Heart left ventricle (tissue), 16 donors: Measurements from ENCODE around the gene MEIS2. TPM values are rescaled to one million over a fixed set of nuclear protein-coding genes. Genes with fewer than 3 reads are reported as not detected.

ENCODE experiments used
- ATAC-seq, 4 donors: fragments of 200-7000 bp; cut with Tn5 transposase; one replicate each; pipeline ENCODE4 v1.9.1; 2020 to 2022; ENCODE audit warnings: moderate library complexity in 4 of 4, mild to moderate bottlenecking in 3 of 4, moderate number of reproducible peaks in 1 of 4
- DNase-seq, 5 donors: peaks; one replicate each; pipeline ENCODE4 v3.0.0-alpha.2; 2020
- H3K27ac ChIP-seq, 12 donors: fragments of 200-600 bp; sonication (generic) in 4 of 12; one replicate each; pipeline versions ENCODE4 v1.5.0 to v1.8.0; 2016 to 2022; ENCODE audit warnings: mild to moderate bottlenecking in 2 of 12
- H3K27me3 ChIP-seq, 9 donors: fragments of 200-600 bp; sonication (generic) in 2 of 9; one replicate each; pipeline versions ENCODE4 v1.5.1 to v1.8.0; 2016 to 2022; ENCODE audit warnings: mild to moderate bottlenecking in 3 of 9
- H3K36me3 ChIP-seq, 9 donors: fragments of 200-600 bp; sonication (generic) in 2 of 9; one replicate each; pipeline versions ENCODE4 v1.5.0 to v1.8.0; 2018 to 2022; ENCODE audit warnings: mild to moderate bottlenecking in 2 of 9
- H3K4me1 ChIP-seq, 12 donors: fragments of 200-600 bp; sonication (generic) in 4 of 12; one replicate each; pipeline versions ENCODE4 v1.5.0 to v1.8.0; 2016 to 2022; ENCODE audit warnings: mild to moderate bottlenecking in 3 of 12
- H3K4me3 ChIP-seq, 12 donors: fragments of 200-600 bp; sonication (generic) in 4 of 12; one replicate each; pipeline versions ENCODE4 v1.5.0 to v1.8.0; 2017 to 2022; ENCODE audit warnings: mild to moderate bottlenecking in 9 of 12, moderate library complexity in 4 of 12
- H3K9me3 ChIP-seq, 12 donors: fragments of 200-600 bp; sonication (generic) in 4 of 12; one replicate each; pipeline versions ENCODE4 v1.5.0 to v1.8.0; 2016 to 2022; ENCODE audit warnings: mild to moderate bottlenecking in 1 of 12
- POLR2A ChIP-seq, 2 donors: fragments of 450-650 bp; IDR thresholded peaks; one replicate each; pipeline ENCODE4 v1.6.1; 2017; ENCODE audit warnings: antibody characterized with exemption in 2 of 2, mild to moderate bottlenecking in 2 of 2, moderate library complexity in 2 of 2
- WGBS, 4 donors: extraction: QIAGEN DNeasy Blood & Tissue Kit in 2 of 4; methylation state at CpG; one replicate each; pipeline versions ENCODE4 v1.1.5 to v1.1.7; 2013 to 2018; 5-methylcytosine and 5-hydroxymethylcytosine counted together
- intact Hi-C, 10 donors: fragments of 100-400 bp; cut with DNase I; formaldehyde crosslinking; loops; one replicate each; pipeline versions ENCODE4 v1.11.1 to v1.14.2; 2022
- polyA plus RNA-seq, 2 donors: library from polyadenylated mRNA; stranded (reverse); fragments of 200-250 nt; gene quantifications; one replicate each; pipeline ENCODE4 v1.2.3, GENCODE V29; 2013
- total RNA-seq, 9 donors: library from RNA; depleted of rRNA in 2 of 9; stranded (reverse); fragments of >200 nt in 2 of 9; fragmentation: NEBNext Ultra II Directional in 3 of 9; extraction: Animal tissue kit (Norgen Biotek cat#: 25700) in 3 of 9; gene quantifications; one replicate each; pipeline versions ENCODE4 v1.1.0 to v1.2.4, GENCODE V29; 2016 to 2023
- TF ChIP-seq, protein P1 (sequence below), 12 donors: fragments of 200-600 bp; sonication (generic) in 4 of 12; IDR thresholded peaks; one replicate each; pipeline versions ENCODE4 v1.5.0 to v1.8.0; 2018 to 2022; ENCODE audit warnings: antibody characterized with exemption in 12 of 12, mild to moderate bottlenecking in 5 of 12
- donor health status: ischemic (EF 13 %, LVEDD 7.1; RV severe dilation, severe dysfunction).
- donor health status: healthy with polysubstance abuse.
- donor health status: DM: no; HTN: yes; CAD: no.
- donor health status: DM: no; HTN: no; CAD: no.
- donor health status: ischemic (EF 25% LVEDD 6.9; RV normal size, moderate dysfunction).
- donor health status: ischemic (EF 25% LVEDD 5.7; RV mildly dilated, moderate dysfunction).
- donor health status: healthy.
- donor health status: DM: yes; HTN: yes; CAD: no.
- donor health status: ischemic (EF 35%, LVEDD 5.7; RV mildly dilated, moderate dysfunction).
- donor health status: nonischemic (EF 11% LVEDD 7.7; RV severe dilation, severe dysfunction).
- donor health status: DM: yes; HTN: yes; CAD: no.
- donor health status: PGD.
- donor health status: ischemic (EF 29% LVEDD 5.4; RV normal size, mild dysfunction).
- donor health status: nonischemic (EF 23%, LVEDD 6.1; RV moderate dilation, normal function).

MEIS2 gene
- total and polyA plus RNA-seq, 11 donors: 13.2 to 89.7 (median 49.7) TPM

DNA sequence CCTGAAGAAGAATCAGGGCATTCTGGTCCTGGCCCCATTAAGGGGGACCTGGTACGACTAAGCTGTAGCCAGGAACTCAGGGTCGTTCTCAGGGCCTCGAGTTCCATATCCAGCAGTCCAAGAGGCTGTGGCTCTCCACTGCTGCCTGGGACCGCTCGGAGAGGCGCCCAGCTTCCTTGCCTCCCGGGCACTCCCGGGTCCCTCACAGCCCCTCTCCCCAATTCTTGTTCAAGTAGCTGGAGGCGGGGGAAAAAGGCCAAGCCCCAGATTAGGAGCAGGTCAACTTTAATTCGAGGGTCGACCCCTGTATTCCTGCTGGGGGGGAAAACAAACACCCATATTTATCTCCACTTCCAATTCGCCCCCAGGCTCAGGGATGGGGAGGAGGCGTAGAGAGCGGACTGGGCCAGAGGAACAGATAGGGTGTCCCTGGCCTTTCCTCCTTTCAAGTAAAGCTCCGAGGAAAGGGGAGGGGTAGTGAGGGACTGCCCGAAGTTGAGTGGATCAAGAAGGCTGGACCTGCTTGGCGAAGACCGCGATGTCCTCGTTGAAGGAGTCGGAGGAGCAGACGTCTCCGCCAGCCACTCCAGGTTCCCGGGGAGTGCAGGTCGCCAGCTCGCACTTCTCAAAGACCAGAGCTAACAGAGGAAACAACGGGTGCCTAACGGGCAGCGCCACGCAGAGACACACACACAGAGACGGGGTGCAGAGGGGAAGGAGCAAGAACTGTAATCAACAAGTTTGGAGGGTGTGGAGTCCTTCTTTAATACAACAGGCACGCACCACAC, 4.4 kb downstream of the MEIS2 start:
- H3K27ac ChIP-seq: peak overlapping the region; percentile 79 to 98 (median 96)
- intact Hi-C loops: loop anchor here in 7 of 10 donors (5.0 to 10.0 kb wide), 8 partner anchors 71 to 501 kb away; no protein-coding TSS in a partner anchor
- DNase-seq (peak in 2 of 5 donors; percentile 41 to 50), ATAC-seq (peak in 3 of 4 donors; percentile 0 to 1 (median 1))
- TF ChIP-seq, protein P1, sequence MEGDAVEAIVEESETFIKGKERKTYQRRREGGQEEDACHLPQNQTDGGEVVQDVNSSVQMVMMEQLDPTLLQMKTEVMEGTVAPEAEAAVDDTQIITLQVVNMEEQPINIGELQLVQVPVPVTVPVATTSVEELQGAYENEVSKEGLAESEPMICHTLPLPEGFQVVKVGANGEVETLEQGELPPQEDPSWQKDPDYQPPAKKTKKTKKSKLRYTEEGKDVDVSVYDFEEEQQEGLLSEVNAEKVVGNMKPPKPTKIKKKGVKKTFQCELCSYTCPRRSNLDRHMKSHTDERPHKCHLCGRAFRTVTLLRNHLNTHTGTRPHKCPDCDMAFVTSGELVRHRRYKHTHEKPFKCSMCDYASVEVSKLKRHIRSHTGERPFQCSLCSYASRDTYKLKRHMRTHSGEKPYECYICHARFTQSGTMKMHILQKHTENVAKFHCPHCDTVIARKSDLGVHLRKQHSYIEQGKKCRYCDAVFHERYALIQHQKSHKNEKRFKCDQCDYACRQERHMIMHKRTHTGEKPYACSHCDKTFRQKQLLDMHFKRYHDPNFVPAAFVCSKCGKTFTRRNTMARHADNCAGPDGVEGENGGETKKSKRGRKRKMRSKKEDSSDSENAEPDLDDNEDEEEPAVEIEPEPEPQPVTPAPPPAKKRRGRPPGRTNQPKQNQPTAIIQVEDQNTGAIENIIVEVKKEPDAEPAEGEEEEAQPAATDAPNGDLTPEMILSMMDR (IDR thresholded peaks at IDR 0.05): no peak
- TF ChIP-seq POLR2A (IDR thresholded peaks at IDR 0.05): no peak
- peak overlapping the region; percentile 62 to 82 (median 76) for H3K4me3 ChIP-seq
- peaks cover 0 to 47% (median 0%) of the 10 kb centered on the region in 9 donors for H3K27me3 ChIP-seq
- H3K4me1 ChIP-seq: peaks cover 0 to 42% (median 12%) of the 10 kb centered on the region in 12 donors
- peaks cover 0 to 24% (median 0%) of the 10 kb centered on the region in 9 donors for H3K36me3 ChIP-seq
- 13 to 21% (median 17%) methylated on average over 31 to 32 of the region's 32 CpGs for WGBS, 4 donors
- no peaks in the 10 kb centered on the region for H3K9me3 ChIP-seq

GRCh38 chr15:37094915-37095711, 5.2 kb downstream of the MEIS2 start:
- intact Hi-C loops: loop anchor here in 7 of 10 donors (5.0 to 10.0 kb wide), 9 partner anchors 38 to 500 kb away; no protein-coding TSS in a partner anchor
- ATAC-seq (peak in 2 of 4 donors; percentile 4 to 13), DNase-seq (peak in 1 of 5 donors; percentile 44)
- 8 to 17% (median 9%) methylated on average over 28 to 36 of the region's 36 CpGs for WGBS, 4 donors
- peaks cover 0 to 50% (median 16%) of the 10 kb centered on the region in 12 donors for H3K4me1 ChIP-seq
- H3K27ac ChIP-seq: peak overlapping the region; percentile 79 to 98 (median 96)
- H3K27me3 ChIP-seq: peaks cover 0 to 47% (median 0%) of the 10 kb centered on the region in 9 donors
- peaks cover 0 to 32% (median 0%) of the 10 kb centered on the region in 9 donors for H3K36me3 ChIP-seq
- no peaks in the 10 kb centered on the region for H3K9me3 ChIP-seq
- H3K4me3 ChIP-seq: peak overlapping the region; percentile 62 to 82 (median 76)
- no peak for TF ChIP-seq POLR2A (IDR thresholded peaks at IDR 0.05)
- TF ChIP-seq, protein P1 (IDR thresholded peaks at IDR 0.05): no peak

DNA sequence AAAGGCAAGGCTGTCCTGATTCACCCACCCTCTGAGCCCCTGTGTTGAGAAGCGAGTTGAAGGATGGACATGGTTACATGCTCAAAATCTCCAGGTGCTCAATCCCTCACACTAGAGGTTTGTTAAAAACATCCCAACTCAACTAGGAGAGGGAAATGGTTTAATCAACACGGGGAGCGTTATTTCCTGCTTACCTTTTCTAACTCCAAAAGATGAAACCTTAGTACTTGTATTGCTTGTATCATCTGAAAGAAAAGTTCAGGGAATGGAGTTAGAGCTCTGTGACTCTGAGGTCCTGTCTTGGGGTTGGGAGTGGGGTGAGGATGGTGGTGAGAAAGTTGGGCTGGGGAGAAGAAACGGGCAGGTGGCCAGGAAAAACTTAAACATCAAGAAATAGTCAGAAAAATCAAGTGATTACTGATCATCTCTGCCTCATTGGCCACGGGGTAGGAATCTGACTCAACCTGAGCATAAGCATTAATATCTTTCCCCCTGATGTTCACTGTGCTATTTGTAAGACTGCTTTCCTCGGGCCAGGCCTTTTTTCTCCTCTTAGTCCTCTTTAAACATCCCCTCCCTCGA, 5.9 kb downstream of the MEIS2 start:
- Histone ChIP-seq H3K36me3 (peaks cover 0 to 38% (median 0%) of the 10 kb centered on the region in 9 donors), H3K27ac (peak overlapping the region; percentile 21 to 98 (median 96)), H3K27me3 (peaks cover 0 to 47% (median 0%) of the 10 kb centered on the region in 9 donors), H3K9me3 (no peaks in the 10 kb centered on the region), H3K4me3 (peak overlapping the region in 9 of 12 donors; percentile 62 to 80 (median 75)), H3K4me1 (peaks cover 0 to 56% (median 17%) of the 10 kb centered on the region in 12 donors)
- 27 to 31% (median 28%) methylated on average over 7 of the region's 7 CpGs for WGBS, 4 donors
- DNase-seq: no peak
- intact Hi-C loops: loop anchor here in 6 of 10 donors (5.0 to 10.0 kb wide), 5 partner anchors 37 to 500 kb away; no protein-coding TSS in a partner anchor
- ATAC-seq: no peak
- TF ChIP-seq, protein P1 (IDR thresholded peaks at IDR 0.05): no peak
- no peak for TF ChIP-seq POLR2A (IDR thresholded peaks at IDR 0.05)
